SK-N-SH (cell line): ENCODE results near the gene PHGDH. TPM values are rescaled to one million over a fixed set of nuclear protein-coding genes. Genes with fewer than 3 reads are reported as not detected.

Source experiments
- CTCF ChIA-PET: fragments of 300-600, 350-600 bp; formaldehyde crosslinking; extraction: SDS; loops from one replicate; lab custom pipeline; 2021; lab: Yijun Ruan, JAX
- POLR2A ChIA-PET: fragments of 350-600 bp; sonication (Branson Sonifier 250); formaldehyde crosslinking; extraction: SDS; loops from one replicate; lab custom pipeline; 2020; ENCODE audit warnings: antibody characterized with exemption, inconsistent platforms; lab: Yijun Ruan, JAX
- DNase-seq: peaks from one replicate; pipeline ENCODE4 v3.0.0; 2012
- H2AFZ ChIP-seq: fragments of 200-600 bp; sonication (generic); 2 replicates; pipeline ENCODE4 v1.8.1; 2016; ENCODE audit warnings: antibody characterized with exemption, mild to moderate bottlenecking, low read depth
- H3F3A ChIP-seq: fragments of 200-600 bp; sonication (generic); replicated peaks from 2 replicates; pipeline ENCODE3; 2016; ENCODE audit warnings: antibody characterized with exemption, mild to moderate bottlenecking; ENCODE audit not compliant: insufficient read depth
- H3K27ac ChIP-seq, 2 experiments: fragments of 200-500 bp in 1 of 2; fragments of 200-600 bp in 1 of 2; sonication (Bioruptor generic) in 1 of 2; sonication (generic), shearing (Covaris generic) in 1 of 2; 2 replicates each; pipeline versions ENCODE4 v1.5.1 to v1.6.1; 2014 to 2016; ENCODE audit warnings: low read depth in 2 of 2, inconsistent platforms in 1 of 2, low read length in 1 of 2, mild to moderate bottlenecking in 1 of 2, mixed read lengths in 1 of 2
- H3K27me3 ChIP-seq: fragments of 200-600 bp; sonication (generic), shearing (Covaris generic); 2 replicates; pipeline ENCODE4 v1.6.1; 2016; ENCODE audit warnings: mixed run types; ENCODE audit not compliant: insufficient read depth
- H3K36me3 ChIP-seq, 2 experiments: fragments of 200-500 bp in 1 of 2; fragments of 200-600 bp in 1 of 2; sonication (Bioruptor generic) in 1 of 2; sonication (generic) in 1 of 2; replicated peaks in 1 of 2; 2 replicates each; pipeline versions ENCODE3 to v1.5.1; 2014 to 2016; ENCODE audit warnings: low read length in 1 of 2, mild to moderate bottlenecking in 1 of 2; ENCODE audit not compliant: insufficient read depth in 2 of 2, control insufficient read depth in 1 of 2
- H3K4me1 ChIP-seq, 2 experiments: fragments of 200-500 bp in 1 of 2; fragments of 200-600 bp in 1 of 2; sonication (Bioruptor generic) in 1 of 2; sonication (generic), shearing (Covaris generic) in 1 of 2; 2 replicates each; pipeline versions ENCODE4 v1.5.1 to v1.6.1; 2014 to 2016; ENCODE audit warnings: low read depth in 1 of 2, low read length in 1 of 2, mixed run types in 1 of 2; ENCODE audit not compliant: insufficient read depth in 2 of 2, control insufficient read depth in 1 of 2
- H3K4me2 ChIP-seq: fragments of 200-600 bp; sonication (generic), shearing (Covaris generic); 2 replicates; pipeline ENCODE4 v1.6.1; 2017; ENCODE audit warnings: mixed run types
- H3K4me3 ChIP-seq, 2 experiments: fragments of 200-500 bp in 1 of 2; fragments of 200-600 bp in 1 of 2; sonication (Bioruptor generic) in 1 of 2; sonication (generic), shearing (Covaris generic) in 1 of 2; 2 replicates each; pipeline versions ENCODE4 v1.5.1 to v1.8.1; 2014 to 2016; ENCODE audit warnings: low read depth in 2 of 2, inconsistent platforms in 1 of 2, low read length in 1 of 2, mild to moderate bottlenecking in 1 of 2, mixed read lengths in 1 of 2, moderate library complexity in 1 of 2
- H3K79me2 ChIP-seq: fragments of 200-600 bp; sonication (generic); 2 replicates; pipeline ENCODE4 v1.8.1; 2017; ENCODE audit warnings: mild to moderate bottlenecking; ENCODE audit not compliant: insufficient read depth
- H3K9ac ChIP-seq: fragments of 200-600 bp; sonication (generic); 2 replicates; pipeline ENCODE4 v1.6.1; 2017; ENCODE audit warnings: mixed run types
- H3K9me2 ChIP-seq: fragments of 200-600 bp; sonication (generic); 2 replicates; pipeline ENCODE4 v1.6.1; 2017; ENCODE audit warnings: mixed run types
- H3K9me3 ChIP-seq: fragments of 200-600 bp; sonication (generic); 2 replicates; pipeline ENCODE4 v1.6.1; 2017; ENCODE audit warnings: mixed run types, mild to moderate bottlenecking, moderate library complexity
- H4K20me1 ChIP-seq: fragments of 200-600 bp; sonication (generic); 2 replicates; pipeline ENCODE4 v1.6.1; 2017; ENCODE audit warnings: mild to moderate bottlenecking, mixed run types; ENCODE audit not compliant: insufficient read depth
- CHD2 ChIP-seq: fragments of 150-350 bp; IDR thresholded peaks from 2 replicates; pipeline ENCODE4 v1.6.1; 2018; ENCODE audit warnings: low read length; ENCODE audit not compliant: partially characterized antibody
- ELF1 ChIP-seq: IDR thresholded peaks from 2 replicates; pipeline ENCODE4 v1.4.0; 2012
- EP300 ChIP-seq, 2 experiments: IDR thresholded peaks; 2 replicates each; pipeline versions ENCODE4 v1.4.0 to v1.6.1; 2012; ENCODE audit warnings: borderline replicate concordance in 1 of 2, low read depth in 1 of 2, low read length in 1 of 2
- EZH2phosphoT487 ChIP-seq: fragments of 200-600 bp; sonication (generic); IDR thresholded peaks from 2 replicates; pipeline ENCODE4 v1.6.1; 2017; ENCODE audit warnings: low read depth, mixed run types, mild to moderate bottlenecking, antibody characterized with exemption, moderate library complexity, borderline replicate concordance
- FOSL2 ChIP-seq: IDR thresholded peaks from 2 replicates; pipeline ENCODE4 v1.4.0; 2012; ENCODE audit warnings: low read depth, mild to moderate bottlenecking, moderate library complexity, borderline replicate concordance
- FOXJ3 ChIP-seq: sonication (generic); formaldehyde crosslinking; IDR thresholded peaks from 2 replicates; pipeline ENCODE4 v1.5.1; 2020; ENCODE audit warnings: mild to moderate bottlenecking, missing genetic modification reagents
- GABPA ChIP-seq: IDR thresholded peaks from 2 replicates; pipeline ENCODE4 v1.4.0; 2012; ENCODE audit warnings: low read depth, mild to moderate bottlenecking
- GATA2 ChIP-seq: sonication (generic); formaldehyde crosslinking; IDR thresholded peaks from 2 replicates; pipeline ENCODE4 v1.5.0; 2020; ENCODE audit warnings: mild to moderate bottlenecking, missing genetic modification reagents
- IRF3 ChIP-seq: fragments of 150-350 bp; IDR thresholded peaks from 2 replicates; pipeline ENCODE4 v1.6.1; 2016; ENCODE audit warnings: mild to moderate bottlenecking, low read depth, low read length
- JUND ChIP-seq: IDR thresholded peaks from 2 replicates; pipeline ENCODE4 v1.4.0; 2012
- MEF2A ChIP-seq: IDR thresholded peaks from 2 replicates; pipeline ENCODE4 v1.4.0; 2012; ENCODE audit warnings: low read depth, borderline replicate concordance
- MXI1 ChIP-seq: IDR thresholded peaks from 2 replicates; pipeline ENCODE4 v1.6.1; 2012; ENCODE audit warnings: mild to moderate bottlenecking, low read depth, low read length, improper control_type of control experiment
- POLR2AphosphoS5 ChIP-seq: IDR thresholded peaks from 2 replicates; pipeline ENCODE4 v1.6.1; 2012; ENCODE audit warnings: low read depth, low read length
- RAD21 ChIP-seq: IDR thresholded peaks from 2 replicates; pipeline ENCODE4 v1.6.1; 2012; ENCODE audit warnings: mild to moderate bottlenecking, low read length
- RXRA ChIP-seq: IDR thresholded peaks from 2 replicates; pipeline ENCODE4 v1.4.0; 2012; ENCODE audit warnings: low read depth, mild to moderate bottlenecking, borderline replicate concordance
- SIN3A ChIP-seq: IDR thresholded peaks from 2 replicates; pipeline ENCODE4 v1.6.1; 2012; ENCODE audit warnings: low read depth, mild to moderate bottlenecking, low read length, moderate library complexity, borderline replicate concordance
- SMC3 ChIP-seq: IDR thresholded peaks from 2 replicates; pipeline ENCODE4 v1.6.1; 2012; ENCODE audit warnings: low read depth, low read length, improper control_type of control experiment
- YY1 ChIP-seq: IDR thresholded peaks from 2 replicates; pipeline ENCODE4 v1.4.0; 2012; ENCODE audit warnings: low read depth, mild to moderate bottlenecking
- WGBS: methylation state at CpG from one replicate; pipeline ENCODE4 v1.1.6; 2017; ENCODE audit warnings: low lambda C conversion rate; 5-methylcytosine and 5-hydroxymethylcytosine counted together
- polyA plus RNA-seq, 3 experiments: library from polyadenylated mRNA; depleted of rRNA; stranded (reverse); fragments of >200 nt; gene quantifications; 2 replicates each; pipeline ENCODE4 v1.2.3, GENCODE V29; 2012
- TF ChIP-seq, protein P1 (sequence below): IDR thresholded peaks from 2 replicates; pipeline ENCODE4 v1.4.0; 2012; ENCODE audit warnings: low read depth

PHGDH gene
- polyA plus RNA-seq, 1 of the 3 experiments (the other 2 are of a cell fraction), result 30.2 TPM

GRCh38 chr1:119735217-119735616 is 23.5 kb downstream of the PHGDH start (continued):
- no peak for TF ChIP-seq MEF2A
- no peak for TF ChIP-seq MXI1

DNA sequence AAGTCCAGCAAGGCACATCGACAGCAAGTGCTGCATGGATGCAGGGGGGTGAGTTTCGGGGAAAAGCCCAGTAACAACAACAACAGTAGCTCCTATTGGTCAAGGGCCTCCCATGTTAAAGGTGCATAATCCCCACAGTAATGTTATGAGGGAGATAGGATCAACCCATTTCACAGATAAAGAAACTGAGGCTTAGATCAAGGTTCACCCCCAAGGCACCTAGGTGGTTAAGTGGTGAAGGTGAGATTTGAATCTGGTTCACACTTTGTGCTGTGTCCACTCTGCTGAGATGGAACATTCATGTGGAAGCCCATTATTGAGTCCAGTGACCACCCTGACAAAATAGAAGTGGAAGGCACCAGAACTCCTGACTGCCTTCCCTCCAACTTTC is 24.9 kb downstream of the PHGDH start:
- Histone ChIP-seq H3K27ac (no peak overlapping the region), H3K4me1 (peaks cover 0 to 22% of the 10 kb centered on the region in 2 experiments; a peak in 1 of 4 replicates), H2AFZ (no peak overlapping the region), H3K79me2 (no peaks in the 10 kb centered on the region), H4K20me1 (no peaks in the 10 kb centered on the region), H3K27me3 (no peaks in the 10 kb centered on the region), H3K9me2 (no peaks in the 10 kb centered on the region), H3K4me2 (no peak overlapping the region), H3K36me3 (peaks cover 4 to 47% of the 10 kb centered on the region in 2 experiments), H3F3A (no peaks in the 10 kb centered on the region), H3K9ac (no peak overlapping the region), H3K9me3 (no peaks in the 10 kb centered on the region), H3K4me3 (no peak overlapping the region)
- no peak for DNase-seq
- ChIA-PET POLR2A (no interaction called here), CTCF (interaction anchor here (1.3 to 1.4 kb wide), 2 partner anchors 21 to 62 kb away, joined by 3 to 4 read pairs; no protein-coding TSS in a partner anchor)
- 100% methylated on average over 2 of the region's 2 CpGs for WGBS
- TF ChIP-seq CHD2, result no peak
- TF ChIP-seq EZH2phosphoT487, result no peak
- no peak for TF ChIP-seq FOXJ3 (CRISPR knock-in tag)
- no peak for TF ChIP-seq POLR2AphosphoS5
- no peak for TF ChIP-seq SIN3A
- no peak for TF ChIP-seq SMC3
- TF ChIP-seq IRF3, result no peak
- TF ChIP-seq FOSL2, result no peak
- no peak for TF ChIP-seq ELF1
- TF ChIP-seq MXI1, result no peak
- TF ChIP-seq YY1, result no peak
- no peak for TF ChIP-seq GATA2 (CRISPR knock-in tag)
- TF ChIP-seq RAD21, result no peak
- no peak for TF ChIP-seq EP300 (IDR thresholded peaks at IDR 0.05; ENCODE audit: borderline replicate concordance in 1 of 2, low read depth in 1 of 2, low read length in 1 of 2)
- TF ChIP-seq, protein P1, sequence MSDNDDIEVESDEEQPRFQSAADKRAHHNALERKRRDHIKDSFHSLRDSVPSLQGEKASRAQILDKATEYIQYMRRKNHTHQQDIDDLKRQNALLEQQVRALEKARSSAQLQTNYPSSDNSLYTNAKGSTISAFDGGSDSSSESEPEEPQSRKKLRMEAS, result no peak
- no peak for TF ChIP-seq GABPA
- TF ChIP-seq JUND, result no peak
- TF ChIP-seq RXRA, result no peak
